Astrocyte (in vitro differentiated cells and primary cell): ENCODE measurements around the gene EPB41L4B. TPM values are rescaled to one million over a fixed set of nuclear protein-coding genes. Genes with fewer than 3 reads are reported as not detected.

Experiments used
- DNase-seq: peaks from one replicate; pipeline ENCODE4 v3.0.0-alpha.2; 2010; ENCODE audit warnings: low read depth
- FAIRE-seq: peaks from 2 replicates; lab custom pipeline; 2011; peaks lifted over from hg19 to GRCh38; lab: Jason Lieb, UNC
- H2AFZ ChIP-seq: 2 replicates; pipeline ENCODE4 v1.6.0; 2012; ENCODE audit warnings: low read depth, low read length, inconsistent platforms
- H3K27ac ChIP-seq: 2 replicates; pipeline ENCODE4 v1.5.1; 2011; ENCODE audit warnings: low read depth, low read length, inconsistent platforms
- H3K27me3 ChIP-seq: 2 replicates; pipeline ENCODE4 v1.6.0; 2011; ENCODE audit warnings: low read length, inconsistent platforms; ENCODE audit not compliant: insufficient read depth
- H3K36me3 ChIP-seq: 2 replicates; pipeline ENCODE4 v1.5.1; 2011; ENCODE audit warnings: low read length, inconsistent platforms; ENCODE audit not compliant: insufficient read depth
- H3K4me1 ChIP-seq: 2 replicates; pipeline ENCODE4 v1.5.1; 2011; ENCODE audit warnings: low read length, inconsistent platforms; ENCODE audit not compliant: insufficient read depth
- H3K4me2 ChIP-seq: 2 replicates; pipeline ENCODE4 v1.6.0; 2012; ENCODE audit warnings: low read length, inconsistent platforms
- H3K4me3 ChIP-seq: 2 replicates; pipeline ENCODE4 v1.5.1; 2011; ENCODE audit warnings: low read depth, mild to moderate bottlenecking, low read length, inconsistent platforms; ENCODE audit not compliant: insufficient read depth
- H3K79me2 ChIP-seq: 2 replicates; pipeline ENCODE4 v1.6.0; 2012; ENCODE audit warnings: mild to moderate bottlenecking, low read length, inconsistent platforms; ENCODE audit not compliant: insufficient read depth
- H3K9ac ChIP-seq: 2 replicates; pipeline ENCODE4 v1.6.0; 2012; ENCODE audit warnings: mild to moderate bottlenecking, low read length, inconsistent platforms
- H3K9me3 ChIP-seq: 2 replicates; pipeline ENCODE4 v1.5.1; 2012; ENCODE audit warnings: low read depth, mild to moderate bottlenecking, low read length, inconsistent platforms; ENCODE audit not compliant: insufficient read depth
- H4K20me1 ChIP-seq: 2 replicates; pipeline ENCODE4 v1.6.0; 2012; ENCODE audit warnings: low read length, inconsistent platforms; ENCODE audit not compliant: insufficient read depth
- H3K27ac Mint-ChIP-seq: one replicate; pipeline ENCODE4 v1.8.0; 2021; ENCODE audit warnings: mild to moderate bottlenecking, mixed read lengths; ENCODE audit not compliant: unreplicated experiment
- H3K27me3 Mint-ChIP-seq: one replicate; pipeline ENCODE4 v1.8.0; 2021; ENCODE audit warnings: low read depth, mixed read lengths; ENCODE audit not compliant: unreplicated experiment
- H3K36me3 Mint-ChIP-seq: one replicate; pipeline ENCODE4 v1.8.0; 2021; ENCODE audit warnings: low read depth, mixed read lengths; ENCODE audit not compliant: unreplicated experiment
- H3K4me1 Mint-ChIP-seq: one replicate; pipeline ENCODE4 v1.8.0; 2021; ENCODE audit warnings: low read depth, mixed read lengths; ENCODE audit not compliant: unreplicated experiment
- H3K4me3 Mint-ChIP-seq: one replicate; pipeline ENCODE4 v1.8.0; 2021; ENCODE audit warnings: mild to moderate bottlenecking, moderate library complexity, mixed read lengths; ENCODE audit not compliant: unreplicated experiment
- H3K9me3 Mint-ChIP-seq: one replicate; pipeline ENCODE4 v1.8.0; 2021; ENCODE audit warnings: mild to moderate bottlenecking, mixed read lengths; ENCODE audit not compliant: unreplicated experiment
- CTCF ChIP-seq: IDR thresholded peaks from 2 replicates; pipeline ENCODE4 v1.5.1; 2011; ENCODE audit warnings: low read depth, mild to moderate bottlenecking, inconsistent platforms, low read length, moderate library complexity; ENCODE audit not compliant: insufficient read depth
- EZH2 ChIP-seq: IDR thresholded peaks from 2 replicates; pipeline ENCODE4 v1.6.1; 2012; ENCODE audit warnings: mild to moderate bottlenecking, low read length, inconsistent platforms; ENCODE audit not compliant: insufficient read depth
- total RNA-seq: library from RNA; stranded (reverse); gene quantifications from 2 replicates; pipeline ENCODE4 v1.2.1, GENCODE V29; 2021

EPB41L4B gene
- total RNA-seq, 1 donor from 2014 or later, result 2.0 TPM

GRCh38 chr9:109242741-109243140 is 78.1 kb downstream of the EPB41L4B start:
- Histone ChIP-seq H4K20me1 (no peaks in the 10 kb centered on the region), H3K4me3 (no peak overlapping the region), H3K36me3 (no peaks in the 10 kb centered on the region), H3K9me3 (no peaks in the 10 kb centered on the region), H3K27me3 (peaks cover 5% of the 10 kb centered on the region), H3K4me2 (no peak overlapping the region), H3K9ac (no peak overlapping the region), H2AFZ (no peak overlapping the region), H3K79me2 (no peaks in the 10 kb centered on the region), H3K4me1 (no peaks in the 10 kb centered on the region), H3K27ac (no peak overlapping the region)
- no peak overlapping the region for H3K27ac Mint-ChIP-seq
- TF ChIP-seq EZH2 (no peak), CTCF (no peak)
- no peak overlapping the region for H3K4me3 Mint-ChIP-seq
- H3K9me3 Mint-ChIP-seq, result peaks cover 5% of the 10 kb centered on the region
- H3K4me1 Mint-ChIP-seq, result no peaks in the 10 kb centered on the region
- no peak for FAIRE-seq
- no peaks in the 10 kb centered on the region for H3K27me3 Mint-ChIP-seq
- H3K36me3 Mint-ChIP-seq, result no peaks in the 10 kb centered on the region
- DNase-seq, result no peak

DNA sequence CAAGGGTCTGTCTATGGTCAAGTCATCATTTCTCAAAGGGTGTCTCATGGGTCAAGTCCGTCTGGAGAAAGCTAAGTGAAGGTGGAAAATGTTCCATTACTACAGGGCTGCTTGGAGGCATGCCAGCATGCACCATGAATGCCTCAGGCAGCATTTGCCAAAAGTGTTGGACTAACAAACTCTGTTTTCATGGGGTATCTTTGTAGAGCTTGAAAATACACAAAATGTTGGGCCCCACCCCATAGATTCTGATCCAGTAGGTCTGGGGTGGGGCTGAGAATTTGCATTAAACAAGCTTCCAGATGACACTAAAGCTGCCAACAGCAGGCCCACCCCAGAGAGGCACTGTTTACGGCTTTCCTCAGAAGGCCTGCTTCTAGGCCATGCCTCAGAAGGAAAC is 78.8 kb downstream of the EPB41L4B start:
- H2AFZ ChIP-seq, result no peak overlapping the region
- no peaks in the 10 kb centered on the region for H3K9me3 ChIP-seq
- no peaks in the 10 kb centered on the region for H3K4me1 ChIP-seq
- H3K9me3 Mint-ChIP-seq, result peaks cover 5% of the 10 kb centered on the region
- H3K4me3 Mint-ChIP-seq, result no peak overlapping the region
- peaks cover 5% of the 10 kb centered on the region for H3K27me3 ChIP-seq
- H3K27me3 Mint-ChIP-seq, result no peaks in the 10 kb centered on the region
- TF ChIP-seq EZH2 (no peak), CTCF (no peak)
- H3K79me2 ChIP-seq, result no peaks in the 10 kb centered on the region
- DNase-seq (no peak), FAIRE-seq (no peak)
- H4K20me1 ChIP-seq, result no peaks in the 10 kb centered on the region
- no peak overlapping the region for H3K27ac ChIP-seq
- no peak overlapping the region for H3K9ac ChIP-seq
- H3K27ac Mint-ChIP-seq, result no peak overlapping the region
- H3K4me2 ChIP-seq, result no peak overlapping the region
- no peaks in the 10 kb centered on the region for H3K36me3 ChIP-seq
- no peaks in the 10 kb centered on the region for H3K36me3 Mint-ChIP-seq
- no peak overlapping the region for H3K4me3 ChIP-seq
- H3K4me1 Mint-ChIP-seq, result no peaks in the 10 kb centered on the region

GRCh38 chr9:109241207-109241606 is 79.7 kb downstream of the EPB41L4B start:
- H3K36me3 Mint-ChIP-seq, result no peaks in the 10 kb centered on the region
- Histone ChIP-seq H2AFZ (no peak overlapping the region), H3K27me3 (peaks cover 5% of the 10 kb centered on the region), H4K20me1 (no peaks in the 10 kb centered on the region), H3K4me1 (no peaks in the 10 kb centered on the region), H3K9ac (no peak overlapping the region), H3K79me2 (no peaks in the 10 kb centered on the region), H3K36me3 (no peaks in the 10 kb centered on the region), H3K4me2 (no peak overlapping the region), H3K9me3 (no peaks in the 10 kb centered on the region), H3K27ac (no peak overlapping the region), H3K4me3 (no peak overlapping the region)
- FAIRE-seq (no peak), DNase-seq (no peak)
- peaks cover 4% of the 10 kb centered on the region for H3K27me3 Mint-ChIP-seq
- TF ChIP-seq EZH2, result no peak
- TF ChIP-seq CTCF, result no peak
- H3K4me1 Mint-ChIP-seq, result no peaks in the 10 kb centered on the region
- peaks cover 5% of the 10 kb centered on the region for H3K9me3 Mint-ChIP-seq
- H3K4me3 Mint-ChIP-seq, result no peak overlapping the region
- H3K27ac Mint-ChIP-seq, result no peak overlapping the region
